NB4 (cell line): Measurements from ENCODE around the gene JAK1.

Source experiments
- MYC ChIP-seq: IDR thresholded peaks from 2 replicates; pipeline ENCODE4 v1.6.1; 2011; ENCODE audit warnings: low read depth, low read length
- POLR2A ChIP-seq: IDR thresholded peaks from 2 replicates; pipeline ENCODE4 v1.6.1; 2011; ENCODE audit warnings: mild to moderate bottlenecking; ENCODE audit not compliant: insufficient read length; ENCODE audit errors: extremely low read depth

- TF ChIP-seq MYC = no peak
- no peak for TF ChIP-seq POLR2A
Measured at GRCh38 chr1:64798872-64799271, 167.5 kb downstream of the JAK1 start.
